ENCODE results near the gene LIPK. TPM values are rescaled to one million over a fixed set of nuclear protein-coding genes. Genes with fewer than 3 reads are reported as not detected.
"Not testable (repeated sequence)": the region's sequence is repeated elsewhere in the genome, so short reads cannot be mapped to it uniquely, and the experiment has no call there.

LIPK gene
- total RNA-seq, 1 donor from 2014 or later: not detected

GRCh38 chr10:88735661-88736060 is 29.6 kb downstream of the LIPK start:
- Mint-ChIP-seq H3K27ac (no peak overlapping the region), H3K9me3 (no peaks in the 10 kb centered on the region), H3K4me3 (no peak overlapping the region), H3K36me3 (ENCODE audit: low read depth) (no peaks in the 10 kb centered on the region), H3K27me3 (peaks cover 39% of the 10 kb centered on the region), H3K4me1 (no peaks in the 10 kb centered on the region)
- DNase-seq: no peak
- intact Hi-C loops (cut with micrococcal nuclease): no loop called here

GRCh38 chr10:88741921-88742320 is 35.9 kb downstream of the LIPK start:
- DNase-seq; H3K4me1 Mint-ChIP-seq; H3K9me3 Mint-ChIP-seq; H3K27ac Mint-ChIP-seq; H3K4me3 Mint-ChIP-seq; H3K36me3 Mint-ChIP-seq (ENCODE audit: low read depth); intact Hi-C loops (cut with micrococcal nuclease): not testable (repeated sequence)
- H3K27me3 Mint-ChIP-seq: peaks cover 53% of the 10 kb centered on the region

GRCh38 chr10:88742448-88742847 is 36.4 kb downstream of the LIPK start:
- DNase-seq: no peak
- intact Hi-C loops (cut with micrococcal nuclease): no loop called here
- peaks cover 7% of the 10 kb centered on the region for H3K9me3 Mint-ChIP-seq
- peaks cover 55% of the 10 kb centered on the region for H3K27me3 Mint-ChIP-seq
- H3K27ac Mint-ChIP-seq: no peak overlapping the region
- H3K36me3 Mint-ChIP-seq (ENCODE audit: low read depth): no peaks in the 10 kb centered on the region
- H3K4me3 Mint-ChIP-seq: no peak overlapping the region
- no peaks in the 10 kb centered on the region for H3K4me1 Mint-ChIP-seq

- Mint-ChIP-seq H3K9me3 (peaks cover 7% of the 10 kb centered on the region), H3K4me1 (no peaks in the 10 kb centered on the region), H3K4me3 (no peak overlapping the region), H3K36me3 (ENCODE audit: low read depth) (no peaks in the 10 kb centered on the region), H3K27ac (no peak overlapping the region), H3K27me3 (peaks cover 52% of the 10 kb centered on the region)
- intact Hi-C loops (cut with micrococcal nuclease): no loop called here
- no peak for DNase-seq
These were observed 38.0 kb downstream of the LIPK start for GRCh38 chr10:88744002-88744401.

- DNase-seq: no peak
- Mint-ChIP-seq H3K27ac (no peak overlapping the region), H3K4me3 (no peak overlapping the region), H3K36me3 (ENCODE audit: low read depth) (no peaks in the 10 kb centered on the region), H3K27me3 (peaks cover 49% of the 10 kb centered on the region), H3K9me3 (peaks cover 7% of the 10 kb centered on the region), H3K4me1 (no peaks in the 10 kb centered on the region)
- intact Hi-C loops (cut with micrococcal nuclease): no loop called here
These were observed 39.6 kb downstream of the LIPK start for GRCh38 chr10:88745633-88746032.

GRCh38 chr10:88754287-88754686 is 48.2 kb downstream of the LIPK start:
- H3K4me3 Mint-ChIP-seq: no peak overlapping the region
- DNase-seq: no peak
- H3K36me3 Mint-ChIP-seq (ENCODE audit: low read depth): no peaks in the 10 kb centered on the region
- H3K9me3 Mint-ChIP-seq: no peaks in the 10 kb centered on the region
- intact Hi-C loops (cut with micrococcal nuclease): loop anchor here (2.0 kb wide), 1 partner anchor 39 kb away; no protein-coding TSS in a partner anchor
- H3K27me3 Mint-ChIP-seq: peaks cover 23% of the 10 kb centered on the region
- H3K4me1 Mint-ChIP-seq: peaks cover 5% of the 10 kb centered on the region
- no peak overlapping the region for H3K27ac Mint-ChIP-seq

GRCh38 chr10:88755753-88756152 is 49.7 kb downstream of the LIPK start:
- no peak overlapping the region for H3K27ac Mint-ChIP-seq
- H3K36me3 Mint-ChIP-seq (ENCODE audit: low read depth): no peaks in the 10 kb centered on the region
- DNase-seq: no peak
- intact Hi-C loops (cut with micrococcal nuclease): loop anchor here (2.0 to 5.0 kb wide), 2 partner anchors 37 to 48 kb away; partner anchors contain the start of gene LIPK
- peaks cover 4% of the 10 kb centered on the region for H3K9me3 Mint-ChIP-seq
- H3K27me3 Mint-ChIP-seq: peaks cover 20% of the 10 kb centered on the region
- peaks cover 9% of the 10 kb centered on the region for H3K4me1 Mint-ChIP-seq
- H3K4me3 Mint-ChIP-seq: no peak overlapping the region

- Mint-ChIP-seq H3K27me3 (peaks cover 20% of the 10 kb centered on the region), H3K9me3 (peaks cover 4% of the 10 kb centered on the region)
- intact Hi-C loops (cut with micrococcal nuclease): loop anchor here (5.0 kb wide), 1 partner anchor 49 kb away; the partner anchor contains the start of gene LIPK
These were observed 50.6 kb downstream of the LIPK start for GRCh38 chr10:88756660-88757059.

GRCh38 chr10:88759366-88760101 is 53.5 kb downstream of the LIPK start, which contains the start of gene LIPN:
LIPN (plus strand) TSS chr10:88760020; CDS start chr10:88761406, 1,386 bp downstream.
- intact Hi-C loops (cut with micrococcal nuclease): loop anchor here (5.0 kb wide), 1 partner anchor 52 kb away; the partner anchor contains the start of gene LIPK
- Mint-ChIP-seq H3K4me3 (no peak within 1 kb of the TSS), H3K9me3 (peaks cover 4% of the 10 kb centered on the region), H3K4me1 (peaks cover 9% of the 10 kb centered on the region), H3K36me3 (ENCODE audit: low read depth) (no peaks in the 10 kb centered on the region), H3K27ac (no peak within 1 kb of the TSS), H3K27me3 (peaks cover 30% of the 10 kb centered on the region)
- no peak for DNase-seq

More at GRCh38 chr10:88756660-88757059, 50.6 kb downstream of the LIPK start:
- peaks cover 9% of the 10 kb centered on the region for H3K4me1 Mint-ChIP-seq
- DNase-seq: no peak
- no peak overlapping the region for H3K4me3 Mint-ChIP-seq
- H3K27ac Mint-ChIP-seq: no peak overlapping the region
- H3K36me3 Mint-ChIP-seq (ENCODE audit: low read depth): no peaks in the 10 kb centered on the region

- no peaks in the 10 kb centered on the region for H3K36me3 Mint-ChIP-seq (ENCODE audit: low read depth)
- no peak for DNase-seq
- H3K9me3 Mint-ChIP-seq: peaks cover 4% of the 10 kb centered on the region
- peaks cover 4% of the 10 kb centered on the region for H3K4me1 Mint-ChIP-seq
- intact Hi-C loops (cut with micrococcal nuclease): no loop called here
- peaks cover 31% of the 10 kb centered on the region for H3K27me3 Mint-ChIP-seq
- no peak overlapping the region for H3K4me3 Mint-ChIP-seq
- H3K27ac Mint-ChIP-seq: no peak overlapping the region
These were observed 56.9 kb downstream of the LIPK start for GRCh38 chr10:88762906-88763305.

GRCh38 chr10:88763441-88763840 is 57.4 kb downstream of the LIPK start:
- Mint-ChIP-seq H3K9me3 (peaks cover 4% of the 10 kb centered on the region), H3K27ac (no peak overlapping the region), H3K4me3 (no peak overlapping the region), H3K27me3 (peaks cover 35% of the 10 kb centered on the region), H3K36me3 (ENCODE audit: low read depth) (no peaks in the 10 kb centered on the region), H3K4me1 (peaks cover 4% of the 10 kb centered on the region)
- no peak for DNase-seq
- intact Hi-C loops (cut with micrococcal nuclease): no loop called here

- no peak for DNase-seq
- Mint-ChIP-seq H3K27me3 (peaks cover 39% of the 10 kb centered on the region), H3K4me3 (no peak overlapping the region), H3K4me1 (peaks cover 4% of the 10 kb centered on the region), H3K36me3 (ENCODE audit: low read depth) (no peaks in the 10 kb centered on the region), H3K27ac (no peak overlapping the region), H3K9me3 (peaks cover 4% of the 10 kb centered on the region)
- intact Hi-C loops (cut with micrococcal nuclease): no loop called here
These were observed 58.1 kb downstream of the LIPK start for GRCh38 chr10:88764110-88764509.

GRCh38 chr10:88765816-88766215 is 59.8 kb downstream of the LIPK start:
- Mint-ChIP-seq H3K4me3 (no peak overlapping the region), H3K36me3 (ENCODE audit: low read depth) (no peaks in the 10 kb centered on the region), H3K27me3 (peaks cover 47% of the 10 kb centered on the region), H3K4me1 (no peaks in the 10 kb centered on the region), H3K9me3 (no peaks in the 10 kb centered on the region), H3K27ac (no peak overlapping the region)
- DNase-seq: no peak
- intact Hi-C loops (cut with micrococcal nuclease): no loop called here

GRCh38 chr10:88769384-88769783 is 63.3 kb downstream of the LIPK start:
- intact Hi-C loops (cut with micrococcal nuclease): no loop called here
- Mint-ChIP-seq H3K36me3 (ENCODE audit: low read depth) (no peaks in the 10 kb centered on the region), H3K27ac (no peak overlapping the region), H3K4me1 (no peaks in the 10 kb centered on the region), H3K27me3 (peaks cover 52% of the 10 kb centered on the region), H3K9me3 (peaks cover 5% of the 10 kb centered on the region), H3K4me3 (no peak overlapping the region)
- no peak for DNase-seq
